Calu3 (cell line): Measurements from ENCODE around the gene EIF3K. TPM values are rescaled to one million over a fixed set of nuclear protein-coding genes. Genes with fewer than 3 reads are reported as not detected.

Source experiments
- BruUV-seq: library from RNA; stranded (reverse); fragments of 400-500 nt; replicated peaks from 2 replicates; lab custom pipeline; 2021; lab: Mats Ljungman, UMichigan
- CTCF ChIA-PET: fragments of 300-600 bp; sonication (Branson Sonifier 250); formaldehyde crosslinking; loops from one replicate; lab custom pipeline; 2022; ENCODE audit warnings: antibody characterized with exemption; lab: Charles Lee
- DNase-seq: peaks from one replicate; pipeline ENCODE4 v3.0.0; 2022
- H3K27ac Mint-ChIP-seq: one replicate; pipeline ENCODE4 v1.8.0; 2022; ENCODE audit warnings: mixed read lengths; ENCODE audit not compliant: unreplicated experiment
- H3K27me3 Mint-ChIP-seq: one replicate; pipeline ENCODE4 v1.8.0; 2022; ENCODE audit warnings: mixed read lengths; ENCODE audit not compliant: unreplicated experiment
- H3K36me3 Mint-ChIP-seq: one replicate; pipeline ENCODE4 v1.8.0; 2022; ENCODE audit warnings: mild to moderate bottlenecking, moderate library complexity, mixed read lengths; ENCODE audit not compliant: insufficient read depth, unreplicated experiment
- H3K4me1 Mint-ChIP-seq: one replicate; pipeline ENCODE4 v1.8.0; 2022; ENCODE audit warnings: mild to moderate bottlenecking, low read depth, mixed read lengths; ENCODE audit not compliant: unreplicated experiment
- H3K4me3 Mint-ChIP-seq: one replicate; pipeline ENCODE4 v1.8.0; 2022; ENCODE audit warnings: mild to moderate bottlenecking, low read depth, moderate library complexity, mixed read lengths; ENCODE audit not compliant: unreplicated experiment
- H3K9me3 Mint-ChIP-seq: one replicate; pipeline ENCODE4 v1.8.0; 2022; ENCODE audit warnings: low read depth, mixed read lengths; ENCODE audit not compliant: unreplicated experiment
- CTCF ChIP-seq: fragments of 200-600 bp; IDR thresholded peaks from one replicate; pipeline ENCODE4 v1.8.0; 2022; ENCODE audit warnings: antibody characterized with exemption; ENCODE audit not compliant: unreplicated experiment
- intact Hi-C: fragments of 100-400 bp; cut with micrococcal nuclease; formaldehyde crosslinking; loops from one replicate; pipeline ENCODE4 v1.10.0; 2022; ENCODE audit not compliant: unreplicated experiment
- total RNA-seq: library from RNA; stranded (reverse); gene quantifications from 2 replicates; pipeline ENCODE4 v1.2.3, GENCODE V29; 2022

EIF3K gene
- total RNA-seq, 1 experiment from 2014 or later: 334 TPM

GRCh38 chr19:38684862-38685665 is 66.1 kb downstream of the EIF3K start:
- TSS peak; percentile 92 for BruUV-seq
- DNase-seq: no peak
- H3K27me3 Mint-ChIP-seq: no peaks in the 10 kb centered on the region
- peak overlapping the region; percentile 100 for H3K27ac Mint-ChIP-seq
- intact Hi-C loops: no loop called here
- CTCF ChIA-PET: no interaction called here
- H3K9me3 Mint-ChIP-seq: peaks cover 3% of the 10 kb centered on the region
- H3K36me3 Mint-ChIP-seq: peaks cover 100% of the 10 kb centered on the region
- peaks cover 93% of the 10 kb centered on the region for H3K4me1 Mint-ChIP-seq
- no peak for TF ChIP-seq CTCF
- peak overlapping the region; percentile 61 for H3K4me3 Mint-ChIP-seq

GRCh38 chr19:38685666-38686529 is 66.9 kb downstream of the EIF3K start:
- CTCF ChIA-PET: interaction anchor here (0.7 to 1.6 kb wide), 5 partner anchors 27 to 283 kb away, joined by 3 to 8 read pairs (median 6); partner anchors contain the start of gene FAM98C
- Mint-ChIP-seq H3K36me3 (peaks cover 100% of the 10 kb centered on the region), H3K27me3 (no peaks in the 10 kb centered on the region), H3K4me1 (peaks cover 93% of the 10 kb centered on the region), H3K9me3 (peaks cover 3% of the 10 kb centered on the region), H3K4me3 (peak overlapping the region; percentile 61), H3K27ac (peak overlapping the region; percentile 100)
- TF ChIP-seq CTCF: peak; percentile 56
- intact Hi-C loops: no loop called here
- no TSS peak for BruUV-seq
- peak; percentile 61 for DNase-seq

GRCh38 chr19:38686530-38686888 is 67.5 kb downstream of the EIF3K start:
- DNase-seq: no peak
- Mint-ChIP-seq H3K4me1 (peaks cover 91% of the 10 kb centered on the region), H3K27ac (peak overlapping the region; percentile 100), H3K4me3 (peak overlapping the region; percentile 61), H3K36me3 (peaks cover 100% of the 10 kb centered on the region), H3K9me3 (peaks cover 3% of the 10 kb centered on the region), H3K27me3 (no peaks in the 10 kb centered on the region)
- no TSS peak for BruUV-seq
- intact Hi-C loops: no loop called here
- TF ChIP-seq CTCF: no peak
- CTCF ChIA-PET: interaction anchor here (0.7 to 1.6 kb wide), 5 partner anchors 28 to 284 kb away, joined by 3 to 8 read pairs (median 6); partner anchors contain the start of gene FAM98C

Other genes with a start within 250 kb of the EIF3K start
- 226 and 233 TPM in 2 replicates for gene PSMD8, start 244.6 kb upstream of the EIF3K start, total RNA-seq
- 0.40 and 0.64 TPM in 2 replicates for gene GGN, start 231.2 kb upstream of the EIF3K start, total RNA-seq
- 3.4 and 5.4 TPM in 2 replicates for gene SPRED3, start 230.5 kb upstream of the EIF3K start, total RNA-seq
- 31.4 and 32.8 TPM in 2 replicates for gene FAM98C, start 216.1 kb upstream of the EIF3K start, total RNA-seq
- gene RASGRP4, start 193.0 kb upstream of the EIF3K start, total RNA-seq: not detected in 2 replicates
- 1.4 and 1.5 TPM in 2 replicates for gene RYR1, start 185.5 kb upstream of the EIF3K start, total RNA-seq
- 1.2 TPM in 1 of 2 replicates, not detected in the other for gene MAP4K1, start 1.2 kb upstream of the EIF3K start, total RNA-seq
- gene ACTN4, start 28.5 kb downstream of the EIF3K start, total RNA-seq: 1,462 and 1,577 TPM in 2 replicates
- 14.5 and 14.7 TPM in 2 replicates for gene CAPN12, start 125.3 kb downstream of the EIF3K start, total RNA-seq
- not detected in 2 replicates for gene LGALS7, start 154.3 kb downstream of the EIF3K start, total RNA-seq
- 3.2 and 4.8 TPM in 2 replicates for gene LGALS7B, start 170.0 kb downstream of the EIF3K start, total RNA-seq
- 321 and 537 TPM in 2 replicates for gene LGALS4, start 193.8 kb downstream of the EIF3K start, total RNA-seq
- 253 and 291 TPM in 2 replicates for gene ECH1, start 212.6 kb downstream of the EIF3K start, total RNA-seq
- gene HNRNPL, start 230.8 kb downstream of the EIF3K start, total RNA-seq: 383 and 408 TPM in 2 replicates